ENCODE measurements around the gene KIF26B. TPM values are rescaled to one million over a fixed set of nuclear protein-coding genes. Genes with fewer than 3 reads are reported as not detected.

KIF26B gene
- total and polyA plus RNA-seq, 2 of the 4 experiments (the other 2 are of a cell fraction) = 0.53 to 0.54 TPM

- H3K36me3 ChIP-seq (ENCODE audit: control insufficient read depth, insufficient read depth, low read length) = peaks cover 10% of the 10 kb centered on the region
- CTCF ChIA-PET = interaction anchor here (0.6 to 1.1 kb wide), 2 partner anchors 24 to 128 kb away, joined by 3 to 5 read pairs; no protein-coding TSS in a partner anchor
These were observed 491.1 kb downstream of the KIF26B start for GRCh38 chr1:245645894-245646293.

More at GRCh38 chr1:245645894-245646293, 491.1 kb downstream of the KIF26B start:
- Histone ChIP-seq H2BK5ac (ENCODE audit: low read depth, low read length, poor library complexity, severe bottlenecking) (no peak overlapping the region), H3K4me1 (ENCODE audit: control insufficient read depth, insufficient read depth, low read length) (no peaks in the 10 kb centered on the region), H2BK20ac (ENCODE audit: low read depth, low read length) (no peak overlapping the region), H3K4me3 (ENCODE audit: insufficient read depth, low read depth, low read length) (no peak overlapping the region), H2BK15ac (ENCODE audit: low read depth, low read length) (no peak overlapping the region), H4K91ac (ENCODE audit: insufficient read depth, low read depth, low read length) (no peak overlapping the region), H4K5ac (ENCODE audit: low read depth, low read length) (no peak overlapping the region), H3K4ac (ENCODE audit: low read depth, low read length) (no peak overlapping the region), H3K79me1 (ENCODE audit: low read depth in 1 of 2, low read length in 2 of 2) (no peaks in the 10 kb centered on the region), H2AK9ac (replicated peaks; ENCODE audit: low read depth, low read length, poor library complexity) (no peak overlapping the region), H3K4me2 (ENCODE audit: low read depth, low read length) (no peak overlapping the region), H3K14ac (replicated peaks; ENCODE audit: low read depth, low read length) (no peak overlapping the region), H3K23ac (ENCODE audit: low read depth, low read length) (no peak overlapping the region), H3K27ac (ENCODE audit: insufficient read depth, low read length) (no peak overlapping the region), H2AK5ac (ENCODE audit: low read depth, low read length) (no peak overlapping the region), H3K9ac (ENCODE audit: low read depth, low read length) (no peak overlapping the region), H2BK120ac (ENCODE audit: low read depth, low read length) (no peak overlapping the region), H3K9me1 (ENCODE audit: insufficient read depth, low read length) (no peaks in the 10 kb centered on the region), H3K18ac (ENCODE audit: low read depth, low read length) (no peak overlapping the region), H4K8ac (ENCODE audit: low read depth in 2 of 2, low read length in 2 of 2) (no peak overlapping the region), H3K56ac (ENCODE audit: extremely low read depth, insufficient read depth, low read length) (no peak overlapping the region), H3K9me3 (ENCODE audit: control insufficient read depth, insufficient read depth, low read length) (peaks cover 12% of the 10 kb centered on the region), H3K27me3 (ENCODE audit: control insufficient read depth, insufficient read depth, low read length) (no peaks in the 10 kb centered on the region), H2AFZ (replicated peaks; ENCODE audit: low read length, poor library complexity) (no peak overlapping the region), H4K20me1 (ENCODE audit: insufficient read depth, low read length) (no peaks in the 10 kb centered on the region)
- TF ChIP-seq BHLHE40 (IDR thresholded peaks at IDR 0.05; ENCODE audit: low read depth, low read length) = no peak
- no peak for TF ChIP-seq CHD1 (IDR thresholded peaks at IDR 0.05; ENCODE audit: low read depth, low read length)
- no peak for TF ChIP-seq CEBPB (IDR thresholded peaks at IDR 0.05; ENCODE audit: low read depth, low read length)
- no peak for TF ChIP-seq MXI1 (IDR thresholded peaks at IDR 0.05; ENCODE audit: borderline replicate concordance, low read depth, low read length)
- no peak for TF ChIP-seq MAFK (IDR thresholded peaks at IDR 0.05; ENCODE audit: low read depth, low read length)
- no peak for TF ChIP-seq RCOR1 (IDR thresholded peaks at IDR 0.05; ENCODE audit: insufficient replicate concordance, low read length)
- TF ChIP-seq POLR2A (IDR thresholded peaks at IDR 0.05; ENCODE audit: low read depth, low read length) = no peak
- no peak for TF ChIP-seq SMC3 (IDR thresholded peaks at IDR 0.05; ENCODE audit: low read depth, low read length)
- TF ChIP-seq MAZ (IDR thresholded peaks at IDR 0.05; ENCODE audit: borderline replicate concordance, low read depth, low read length) = no peak
- TF ChIP-seq RFX5 (IDR thresholded peaks at IDR 0.05; ENCODE audit: low read depth, low read length) = no peak
- no peak for TF ChIP-seq USF2 (IDR thresholded peaks at IDR 0.05; ENCODE audit: low read depth, low read length)
- TF ChIP-seq FOS (IDR thresholded peaks at IDR 0.05; ENCODE audit: low read depth, low read length) = no peak
- TF ChIP-seq CTCF (conservative IDR thresholded peaks at IDR 0.05; ENCODE audit: low read depth, low read length) = no peak
- DNase-seq (no peak), ATAC-seq (ENCODE audit: low read depth) (no peak)
- BruUV-seq (replicated peaks) = no TSS peak
- POLR2A ChIA-PET (ENCODE audit: unreplicated experiment) = no interaction called here
- in situ Hi-C loops (cut with MboI; ENCODE audit: low sequenced_read_pairs) = no loop called here
- dilution Hi-C loops (cut with HindIII; ENCODE audit: low sequenced_read_pairs, unreplicated experiment) = no loop called here
- no CpG with 5 or more reads among the region's 9 CpGs for WGBS, 2 experiments (ENCODE audit: extremely low coverage in 2 of 2, insufficient read length in 1 of 2)
- intact Hi-C loops (cut with micrococcal nuclease) = no loop called here

All from IMR-90 (cell line).